Fibroblast of villous mesenchyme (primary cell): ENCODE data around the gene PANX3. TPM values are rescaled to one million over a fixed set of nuclear protein-coding genes. Genes with fewer than 3 reads are reported as not detected.
A peak's percentile ranks its signal among the peaks of the same experiment; 100 is the strongest.

Experiments used
- DNase-seq: peaks from one replicate; pipeline ENCODE4 v3.0.0-alpha.2; 2010; ENCODE audit warnings: low read depth
- H3K4me3 ChIP-seq: 2 replicates; pipeline ENCODE4 v1.5.1; 2011; ENCODE audit warnings: low read depth, mild to moderate bottlenecking, low read length
- total RNA-seq: library from RNA; depleted of rRNA; stranded (reverse); fragments of >200 nt; gene quantifications from 2 replicates; pipeline ENCODE4 v1.2.3, GENCODE V29; 2012
- TF ChIP-seq, protein P1 (sequence below): IDR thresholded peaks from 2 replicates; pipeline ENCODE4 v1.5.1; 2012; ENCODE audit warnings: low read depth, mild to moderate bottlenecking, low read length; ENCODE audit not compliant: insufficient read depth

PANX3 gene
- total RNA-seq, 1 donor, result not detected

DNA sequence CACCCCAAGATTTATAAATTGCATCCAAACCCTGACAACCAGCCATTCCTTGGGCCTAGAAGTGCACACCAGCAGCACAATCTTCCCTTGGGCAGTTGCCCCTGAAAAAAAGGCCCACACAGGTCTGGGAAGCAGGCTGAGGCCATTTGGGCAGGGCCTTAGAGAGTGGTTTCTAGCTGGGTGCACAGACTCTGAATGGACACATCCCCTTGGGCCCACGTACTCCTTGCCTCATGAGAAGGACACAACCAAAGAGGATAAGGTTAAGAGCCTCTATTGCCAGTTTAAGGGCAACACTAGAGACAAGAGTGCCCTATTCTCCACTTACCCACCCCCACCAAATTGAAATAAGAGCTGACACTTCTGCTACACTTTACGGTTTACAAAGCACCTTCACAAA is 933 bp upstream of the PANX3 start:
- TF ChIP-seq, protein P1, sequence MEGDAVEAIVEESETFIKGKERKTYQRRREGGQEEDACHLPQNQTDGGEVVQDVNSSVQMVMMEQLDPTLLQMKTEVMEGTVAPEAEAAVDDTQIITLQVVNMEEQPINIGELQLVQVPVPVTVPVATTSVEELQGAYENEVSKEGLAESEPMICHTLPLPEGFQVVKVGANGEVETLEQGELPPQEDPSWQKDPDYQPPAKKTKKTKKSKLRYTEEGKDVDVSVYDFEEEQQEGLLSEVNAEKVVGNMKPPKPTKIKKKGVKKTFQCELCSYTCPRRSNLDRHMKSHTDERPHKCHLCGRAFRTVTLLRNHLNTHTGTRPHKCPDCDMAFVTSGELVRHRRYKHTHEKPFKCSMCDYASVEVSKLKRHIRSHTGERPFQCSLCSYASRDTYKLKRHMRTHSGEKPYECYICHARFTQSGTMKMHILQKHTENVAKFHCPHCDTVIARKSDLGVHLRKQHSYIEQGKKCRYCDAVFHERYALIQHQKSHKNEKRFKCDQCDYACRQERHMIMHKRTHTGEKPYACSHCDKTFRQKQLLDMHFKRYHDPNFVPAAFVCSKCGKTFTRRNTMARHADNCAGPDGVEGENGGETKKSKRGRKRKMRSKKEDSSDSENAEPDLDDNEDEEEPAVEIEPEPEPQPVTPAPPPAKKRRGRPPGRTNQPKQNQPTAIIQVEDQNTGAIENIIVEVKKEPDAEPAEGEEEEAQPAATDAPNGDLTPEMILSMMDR, result no peak

DNA sequence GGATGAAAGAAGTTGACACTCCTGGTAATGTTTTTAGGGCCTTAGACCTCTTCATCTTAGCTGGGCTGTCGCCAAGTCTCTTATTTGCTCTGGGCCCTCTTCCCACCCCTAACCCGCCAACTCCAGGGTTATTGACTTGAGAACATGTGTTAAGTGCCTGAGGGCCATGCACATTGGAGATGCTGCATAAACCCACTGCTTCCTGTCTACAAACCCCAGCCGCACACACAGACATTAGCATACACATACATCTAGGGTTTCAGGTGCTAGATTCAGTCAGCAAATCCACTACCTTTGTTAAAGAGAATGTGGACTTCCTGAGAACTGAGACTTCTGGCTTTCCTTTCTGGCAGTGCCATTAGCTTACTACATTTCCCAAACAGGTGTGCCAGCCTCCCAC is 817 bp downstream of the PANX3 start:
- TF ChIP-seq, protein P1, result no peak
- DNase-seq, result no peak

More for the DNA sequence above, 933 bp upstream of the PANX3 start:
- no peak for DNase-seq
- H3K4me3 ChIP-seq, result no peak overlapping the region

DNA sequence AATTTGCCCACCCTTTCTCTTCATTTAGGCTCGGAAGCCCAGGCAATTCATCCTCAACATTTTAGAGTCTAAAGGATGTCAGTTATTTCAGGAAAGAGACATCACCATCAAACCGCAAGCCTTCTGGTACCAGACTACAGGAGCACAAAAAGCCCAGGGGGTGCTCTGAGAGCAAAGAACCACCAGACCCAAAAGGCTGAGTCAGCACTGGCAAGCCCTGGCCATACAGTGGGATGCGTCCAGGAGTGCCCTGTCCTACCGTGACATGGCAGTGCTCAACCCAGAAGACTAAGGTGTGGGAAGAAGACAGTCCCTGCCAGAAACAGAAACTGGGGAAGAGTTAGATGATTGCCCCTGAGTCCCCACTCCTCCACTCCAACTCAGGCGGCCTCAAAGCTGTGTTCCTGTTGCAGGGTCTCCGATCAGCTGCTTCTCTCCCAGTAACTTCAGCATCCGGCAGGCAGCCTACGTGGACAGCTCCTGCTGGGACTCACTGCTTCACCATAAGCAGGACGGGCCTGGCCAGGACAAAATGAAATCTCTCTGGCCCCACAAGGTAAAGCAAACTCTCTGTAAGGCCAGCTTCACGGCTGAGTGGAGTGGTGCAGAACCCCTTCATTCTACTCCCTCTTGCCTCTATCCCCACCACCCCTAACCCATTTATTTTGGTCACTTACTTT is 1.5 kb downstream of the PANX3 start:
- no peak for DNase-seq
- TF ChIP-seq, protein P1, result no peak
- no peak overlapping the region for H3K4me3 ChIP-seq

More for the DNA sequence above, 817 bp downstream of the PANX3 start:
- H3K4me3 ChIP-seq, result no peak overlapping the region

DNA sequence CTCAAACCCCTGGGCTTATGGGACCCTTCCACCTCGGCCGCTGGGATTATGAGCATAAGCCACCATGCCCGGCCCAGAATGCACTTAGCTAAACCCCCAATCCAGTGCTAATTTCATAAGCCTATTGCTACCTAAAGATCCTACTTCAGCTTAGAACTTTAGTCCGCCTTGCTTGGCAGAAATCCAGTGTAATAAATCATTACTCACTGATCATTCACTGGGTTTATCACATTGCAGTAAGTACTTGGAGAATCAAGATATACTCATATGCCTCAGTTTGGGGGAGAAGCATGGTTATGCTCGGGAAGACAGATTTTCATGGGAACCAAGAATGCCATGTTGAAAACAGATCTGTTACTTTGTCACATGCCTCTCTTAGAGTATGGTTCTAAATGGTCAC is 7.6 kb downstream of the PANX3 start:
- no peak overlapping the region for H3K4me3 ChIP-seq
- no peak for DNase-seq
- TF ChIP-seq, protein P1, result no peak

DNA sequence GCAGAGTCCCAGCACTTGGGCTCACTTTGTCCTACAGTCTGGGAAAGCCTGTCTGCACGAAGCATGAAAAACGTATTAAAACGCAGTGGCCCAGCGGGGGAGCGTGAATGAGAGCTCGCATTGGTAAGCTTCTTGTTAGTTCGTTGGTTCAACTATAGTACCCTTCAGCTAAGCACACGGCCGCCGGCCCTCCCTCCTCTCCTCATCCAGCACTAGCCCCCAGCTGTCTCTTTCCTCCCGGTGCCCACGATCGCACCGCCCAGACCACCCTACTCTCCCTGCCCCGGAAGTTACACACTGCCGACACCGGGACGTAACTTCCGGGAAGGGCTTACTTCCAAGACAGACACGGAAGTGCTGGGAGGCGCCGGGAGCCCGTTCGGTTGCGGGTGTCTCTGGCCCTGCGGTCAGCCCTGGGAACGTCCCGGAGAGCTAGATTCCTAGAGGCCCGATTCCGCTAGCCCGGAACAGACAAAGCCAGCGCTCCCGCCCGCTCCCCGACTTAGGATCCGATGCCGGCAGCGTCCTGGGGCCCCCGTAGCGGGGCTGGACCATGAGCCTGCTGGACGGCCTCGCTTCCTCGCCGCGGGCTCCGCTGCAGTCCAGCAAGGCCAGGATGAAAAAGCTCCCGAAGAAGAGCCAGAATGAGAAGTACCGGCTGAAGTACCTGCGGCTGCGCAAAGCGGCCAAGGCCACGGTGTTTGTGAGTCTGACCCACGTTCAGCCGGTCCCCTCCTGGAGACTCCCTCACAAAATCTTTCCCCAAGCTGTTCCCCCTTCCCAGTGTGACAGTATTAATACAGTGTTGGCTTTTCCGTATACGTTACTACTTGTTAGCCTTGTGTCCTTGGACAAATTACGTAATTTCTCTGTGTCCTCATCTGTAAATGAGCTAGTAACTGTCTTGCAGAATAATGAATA is 11.6 kb downstream of the PANX3 start, which contains the start of gene TBRG1:
TBRG1 (plus strand) TSS at position 334 of the 921 bp plus-strand sequence; CDS start at position 554, 220 bp downstream.
- peak within 1 kb of the TSS; percentile 84 for H3K4me3 ChIP-seq
- peak; percentile 93 for DNase-seq
- TF ChIP-seq, protein P1, result no peak

DNA sequence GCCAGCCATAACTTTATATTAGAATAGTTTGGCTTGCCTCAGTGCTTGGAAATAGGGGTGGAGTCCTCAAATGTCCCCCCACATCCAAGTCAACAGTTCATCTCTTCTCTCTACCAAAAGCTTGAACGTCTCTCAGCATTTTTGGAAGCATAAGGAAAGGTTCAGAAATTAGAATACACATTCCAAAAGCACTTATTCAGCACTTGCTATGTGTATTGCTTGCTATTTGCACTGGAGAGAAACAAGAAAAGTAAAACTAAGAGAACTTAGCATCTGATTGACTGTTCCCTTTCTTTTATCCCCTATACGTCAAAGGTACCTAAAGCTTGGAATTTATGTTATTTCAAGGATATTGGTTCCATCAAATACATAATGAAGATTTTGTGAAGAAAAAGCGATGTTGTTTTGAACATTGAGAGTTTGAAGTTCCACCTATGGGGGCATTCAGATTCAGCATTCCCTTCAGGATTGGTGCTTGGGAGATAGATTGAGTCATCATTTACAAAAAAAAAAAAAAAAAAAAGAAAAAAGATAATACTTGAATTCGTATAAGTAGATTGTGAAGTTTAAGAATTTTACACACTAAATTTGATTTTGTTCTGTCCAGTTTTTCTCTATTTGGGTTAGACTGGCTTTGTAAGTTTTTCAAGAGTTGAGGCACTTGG is 12.8 kb downstream of the PANX3 start:
- TF ChIP-seq, protein P1, result no peak
- peak; percentile 12 for DNase-seq
- peak overlapping the region; percentile 84 for H3K4me3 ChIP-seq
